Measurements from ENCODE around the gene IGFBP1.

GRCh38 chr7:45881759-45882464, 6.4 kb upstream of the IGFBP1 start:
- TF ChIP-seq ZIC2 (tag by site-specific recombination; IDR thresholded peaks at IDR 0.05) (no peak), CTCF (tag by site-specific recombination; IDR thresholded peaks at IDR 0.05) (no peak), ZNF623 (tag by site-specific recombination; IDR thresholded peaks at IDR 0.05) (no peak), ZNF76 (tag by site-specific recombination; IDR thresholded peaks at IDR 0.05; ENCODE audit: borderline replicate concordance, low read depth) (no peak), PRDM1 (tag by site-specific recombination; IDR thresholded peaks at IDR 0.05) (no peak), REST (tag by site-specific recombination; IDR thresholded peaks at IDR 0.05) (no peak), ZNF394 (tag by site-specific recombination; IDR thresholded peaks at IDR 0.05; ENCODE audit: borderline replicate concordance) (no peak), ZFP3 (tag by site-specific recombination; IDR thresholded peaks at IDR 0.05; ENCODE audit: low read depth) (no peak), YY1 (tag by site-specific recombination; IDR thresholded peaks at IDR 0.05) (no peak)

Data from HEK293 (cell line).